ENCODE results near the gene MAP2K7.
A peak's percentile ranks its signal among the peaks of the same experiment; 100 is the strongest.

The MAP2K7 gene

DNA sequence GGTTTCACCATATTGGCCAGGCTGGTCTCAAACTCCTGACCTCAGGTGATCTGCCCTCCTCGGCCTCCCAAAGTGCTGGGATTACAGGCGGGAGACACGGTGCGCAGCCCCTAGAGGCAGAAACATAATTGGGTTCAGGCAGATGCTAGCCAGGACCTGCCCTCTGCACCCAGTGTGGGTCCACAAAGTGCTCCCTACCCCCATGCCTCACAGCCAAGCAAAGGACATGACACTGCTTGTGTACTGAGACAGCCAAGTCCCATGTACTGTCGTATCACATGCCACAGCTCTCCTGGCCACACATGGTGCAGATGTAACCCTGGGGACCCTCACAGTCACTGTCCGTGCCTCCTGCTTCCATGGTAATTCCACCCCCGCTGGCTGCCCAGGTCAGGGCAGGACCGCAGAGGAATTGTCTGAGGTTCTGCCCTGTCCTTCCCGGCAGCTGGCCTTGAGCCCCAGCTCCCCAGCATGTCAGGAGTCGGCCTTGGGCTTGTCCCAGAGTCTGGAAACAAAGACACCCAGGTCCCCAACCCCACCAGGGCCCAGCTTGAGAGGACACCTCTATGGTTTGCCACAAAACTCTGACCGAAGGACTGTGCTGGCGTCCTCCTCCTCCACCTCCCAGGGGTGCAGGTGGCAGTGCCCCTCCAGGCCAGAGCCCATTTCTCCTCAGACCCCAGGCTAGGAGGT is 37.1 kb upstream of the MAP2K7 start:
- DNase-seq (ENCODE audit: low read depth in 2 of 2): no peak

DNA sequence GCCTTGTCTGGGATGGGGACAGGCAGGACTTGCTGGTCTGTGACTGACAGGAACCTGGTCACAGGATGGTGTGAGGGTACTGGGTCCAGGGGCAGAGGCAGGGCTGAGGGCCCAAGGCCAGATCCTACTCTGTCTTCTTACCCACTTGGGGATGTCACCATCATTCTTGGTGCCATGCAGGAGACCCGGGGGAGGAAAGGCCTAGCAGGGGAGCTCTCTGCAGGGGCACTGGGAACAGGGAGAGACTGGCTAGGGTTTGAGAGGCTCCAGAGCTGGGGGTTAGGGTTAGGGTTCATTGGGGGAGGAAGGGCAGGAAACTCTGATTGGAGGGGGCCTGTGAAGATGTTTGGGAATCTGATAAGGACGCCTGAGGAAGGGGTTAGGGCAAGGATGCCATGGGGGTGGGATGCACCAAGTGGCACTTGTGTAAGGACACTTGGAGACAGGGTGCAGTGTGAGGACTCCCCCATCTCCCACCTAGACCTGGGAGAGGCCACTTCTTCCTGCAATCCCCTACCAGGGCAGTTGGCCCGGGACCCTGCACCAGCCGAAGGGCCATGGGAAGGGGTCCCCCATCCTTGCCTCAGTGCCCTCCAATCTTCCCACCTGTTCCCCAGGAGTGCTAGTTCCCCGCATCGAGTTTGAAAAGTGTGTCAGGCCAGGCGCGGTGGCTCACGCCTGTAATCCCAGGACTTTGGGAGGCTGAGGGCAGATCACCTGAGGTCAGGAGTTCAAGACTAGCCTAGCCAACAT is 36.4 kb upstream of the MAP2K7 start:
- no peak for DNase-seq (ENCODE audit: low read depth in 2 of 2)

DNA sequence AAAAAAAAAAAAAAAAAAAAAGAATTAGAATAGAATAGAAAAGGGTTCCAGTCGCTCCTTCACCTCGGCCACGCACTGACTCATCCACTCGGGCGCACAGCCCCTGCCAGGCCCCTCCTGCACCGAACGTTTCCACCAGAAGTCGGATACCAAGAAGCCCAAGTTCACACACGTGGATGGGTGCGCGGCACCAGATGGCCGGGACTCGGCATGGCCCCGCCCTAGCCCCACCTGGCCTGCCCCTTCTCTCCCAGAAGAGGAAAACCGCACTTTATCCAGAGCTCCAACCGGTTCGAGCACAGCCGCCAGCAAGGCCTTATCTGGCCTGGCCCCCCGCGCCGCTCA is 35.4 kb upstream of the MAP2K7 start:
- no peak for DNase-seq (ENCODE audit: low read depth in 2 of 2)

GRCh38 chr19:7868671-7869452 is 34.8 kb upstream of the MAP2K7 start:
- DNase-seq (ENCODE audit: low read depth in 2 of 2): peak; percentile 61 to 83

- peak; percentile 79 for DNase-seq (ENCODE audit: low read depth in 2 of 2)
Observed at GRCh38 chr19:7869453-7869909, 34.2 kb upstream of the MAP2K7 start.

GRCh38 chr19:7869910-7870511 is 33.7 kb upstream of the MAP2K7 start:
- peak in 1 of 2 donors; percentile 39 for DNase-seq (ENCODE audit: low read depth in 2 of 2)

DNA sequence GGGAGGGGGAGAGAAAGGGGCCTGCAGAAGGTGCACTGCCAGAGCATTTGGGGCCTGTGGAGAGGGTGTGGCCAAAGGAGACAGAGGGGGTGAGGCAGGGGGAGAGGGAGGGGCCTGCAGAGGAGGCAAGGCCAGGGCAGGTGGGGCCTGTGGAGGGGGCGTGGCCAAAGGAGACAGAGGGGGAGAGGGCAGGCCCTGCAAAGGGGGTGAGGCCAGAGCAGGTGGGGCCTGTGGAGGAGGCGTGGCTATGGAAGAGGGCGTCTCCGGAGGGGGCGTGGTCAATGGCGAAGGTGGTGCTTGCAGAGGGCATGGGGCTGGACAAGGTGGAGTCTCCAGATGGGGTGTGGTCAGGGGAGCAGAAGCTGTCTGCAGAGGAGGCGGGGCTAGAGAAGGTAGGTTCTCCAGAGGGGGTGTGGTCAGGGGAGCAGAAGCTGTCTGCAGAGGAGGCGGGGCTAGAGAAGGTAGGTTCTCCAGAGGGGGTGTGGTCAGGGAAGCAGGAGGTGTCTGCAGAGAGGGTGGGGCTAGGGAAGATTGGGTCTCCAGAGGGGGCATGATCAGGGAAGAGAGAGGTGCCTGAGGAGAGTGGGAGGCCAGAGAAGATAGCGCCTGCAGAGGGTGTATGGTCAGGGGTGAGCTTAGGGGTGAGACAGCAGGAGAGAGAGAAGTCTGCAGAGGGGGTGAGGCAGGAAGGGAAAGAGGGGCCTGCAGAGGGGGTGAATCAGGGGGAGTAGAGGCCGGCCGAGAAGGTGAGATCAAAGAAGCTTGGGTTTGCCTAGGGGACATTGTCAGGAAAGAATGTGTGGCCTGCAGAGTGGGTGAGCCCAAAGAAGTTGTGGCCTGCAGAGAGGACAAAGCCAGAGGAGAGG is 32.9 kb upstream of the MAP2K7 start:
- no peak for DNase-seq (ENCODE audit: low read depth in 2 of 2)

- DNase-seq (ENCODE audit: low read depth in 2 of 2): peak; percentile 63 to 67
Observed at GRCh38 chr19:7871437-7872305, 32.0 kb upstream of the MAP2K7 start.

- DNase-seq (ENCODE audit: low read depth in 2 of 2): no peak
Observed at GRCh38 chr19:7872306-7873204, 31.1 kb upstream of the MAP2K7 start.

GRCh38 chr19:7873304-7874075 is 30.2 kb upstream of the MAP2K7 start:
- no peak for DNase-seq (ENCODE audit: low read depth in 2 of 2)

- DNase-seq (ENCODE audit: low read depth in 2 of 2): no peak
Observed at GRCh38 chr19:7874076-7874896, 29.4 kb upstream of the MAP2K7 start, which contains the start of gene PRR36. PRR36 (minus strand) TSS chr19:7874390; CDS start chr19:7873689, 701 bp downstream.

DNA sequence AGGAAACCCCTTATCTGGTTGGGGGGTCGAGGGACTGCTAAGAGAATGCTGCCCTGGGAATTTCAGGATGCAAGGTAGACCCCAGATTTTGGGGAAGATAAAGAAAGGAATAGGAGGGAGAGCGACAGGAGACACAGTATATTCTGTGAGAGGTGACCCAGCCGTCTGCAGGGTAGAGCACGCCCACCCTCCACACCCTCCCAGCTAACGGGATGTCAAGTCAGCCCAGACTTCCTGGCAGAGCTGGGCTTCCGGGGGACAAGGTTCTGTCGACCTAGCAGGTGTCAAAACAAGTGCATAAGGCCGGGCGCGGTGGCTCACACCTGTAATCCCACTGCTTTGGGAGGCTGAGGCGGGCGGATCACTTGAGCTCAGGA is 28.8 kb upstream of the MAP2K7 start:
- DNase-seq (ENCODE audit: low read depth in 2 of 2): no peak

DNA sequence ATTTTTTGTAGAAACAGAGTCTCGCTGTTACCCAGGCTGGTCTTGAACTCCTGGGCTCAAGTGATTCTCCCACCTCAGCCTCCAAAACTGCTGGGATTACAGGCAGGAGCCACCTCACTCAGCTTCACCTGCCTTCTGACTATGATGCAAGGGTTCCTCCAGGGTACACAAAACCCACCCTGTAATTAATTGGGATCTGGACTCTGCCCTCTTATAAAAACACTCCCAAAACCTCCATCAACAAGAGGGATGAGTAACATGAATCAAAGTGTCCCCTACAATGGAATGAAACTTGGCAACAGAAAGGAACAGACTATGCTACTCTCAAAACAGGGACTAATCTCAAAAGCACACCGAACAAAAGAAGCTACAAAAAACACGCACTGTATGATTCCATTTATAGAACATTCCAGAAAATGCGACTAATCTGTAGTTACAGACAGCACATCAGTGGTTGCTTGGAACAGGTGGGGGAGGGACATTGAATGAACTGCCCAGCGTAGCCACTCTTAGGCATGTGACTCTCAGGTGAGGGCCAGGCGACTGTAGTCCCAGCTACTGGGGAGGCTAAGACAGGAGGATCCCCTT is 26.3 kb upstream of the MAP2K7 start:
- DNase-seq (ENCODE audit: low read depth in 2 of 2): no peak

DNA sequence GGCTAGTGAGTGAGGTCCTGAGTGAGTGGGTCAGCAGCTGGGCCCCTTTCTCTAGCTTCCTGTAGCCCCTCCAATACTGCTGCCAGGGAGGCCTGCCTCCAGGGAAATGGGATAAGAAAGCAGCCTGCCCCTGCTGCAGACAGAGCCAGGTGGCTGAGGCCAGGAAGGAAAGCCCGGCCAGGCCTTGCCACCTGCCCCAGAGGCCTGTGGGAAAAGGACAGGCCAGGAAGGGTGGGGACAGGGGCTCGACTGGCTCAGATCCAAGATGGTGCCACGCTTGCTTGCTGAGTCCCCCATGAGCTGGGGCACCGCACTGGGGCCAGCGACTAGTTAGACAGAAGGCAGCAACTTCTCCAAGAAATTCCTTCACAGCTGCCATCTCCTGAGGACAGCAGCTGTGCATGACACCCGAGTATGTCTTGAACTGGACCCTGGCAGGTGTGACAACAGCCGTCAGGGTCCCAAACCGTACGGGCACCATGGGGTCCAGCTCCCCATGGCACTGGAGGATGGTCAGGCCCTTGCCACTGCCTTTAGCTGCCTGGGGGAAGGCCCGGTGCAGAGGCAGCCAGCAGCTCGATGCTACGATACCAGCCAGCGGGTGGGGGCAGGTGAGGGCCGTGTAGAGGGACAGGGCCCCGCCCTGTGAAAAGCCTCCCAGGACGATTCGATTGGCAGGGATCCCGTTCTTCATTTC is 24.4 kb upstream of the MAP2K7 start:
- no peak for DNase-seq (ENCODE audit: low read depth in 2 of 2)

- no peak for DNase-seq (ENCODE audit: low read depth in 2 of 2)
Observed at GRCh38 chr19:7879836-7880235, 23.8 kb upstream of the MAP2K7 start.

- no peak for DNase-seq (ENCODE audit: low read depth in 2 of 2)
Observed at GRCh38 chr19:7881910-7882309, 21.8 kb upstream of the MAP2K7 start.
